Heart left ventricle (tissue), 13 donors: ENCODE data around the gene PAIP2B.

ENCODE experiments used
- CTCF ChIP-seq, 12 donors: fragments of 200-600 bp; sonication (generic) in 4 of 12; IDR thresholded peaks; one replicate each; pipeline versions ENCODE4 v1.5.0 to v1.8.0; 2018 to 2022; ENCODE audit warnings: antibody characterized with exemption in 12 of 12, mild to moderate bottlenecking in 5 of 12
- POLR2A ChIP-seq, 2 donors: fragments of 450-650 bp; IDR thresholded peaks; one replicate each; pipeline ENCODE4 v1.6.1; 2017; ENCODE audit warnings: antibody characterized with exemption in 2 of 2, mild to moderate bottlenecking in 2 of 2, moderate library complexity in 2 of 2
- donor health status: ischemic (EF 13 %, LVEDD 7.1; RV severe dilation, severe dysfunction).
- donor health status: DM: no; HTN: yes; CAD: no.
- donor health status: DM: no; HTN: no; CAD: no.
- donor health status: ischemic (EF 25% LVEDD 6.9; RV normal size, moderate dysfunction).
- donor health status: ischemic (EF 25% LVEDD 5.7; RV mildly dilated, moderate dysfunction).
- donor health status: ischemic (EF 35%, LVEDD 5.7; RV mildly dilated, moderate dysfunction).
- donor health status: nonischemic (EF 11% LVEDD 7.7; RV severe dilation, severe dysfunction).
- donor health status: DM: yes; HTN: yes; CAD: no.
- donor health status: PGD.
- donor health status: ischemic (EF 29% LVEDD 5.4; RV normal size, mild dysfunction).
- donor health status: nonischemic (EF 23%, LVEDD 6.1; RV moderate dilation, normal function).

GRCh38 chr2:71181316-71181715 is 45.6 kb downstream of the PAIP2B start:
- TF ChIP-seq CTCF (IDR thresholded peaks at IDR 0.05) (no peak), POLR2A (IDR thresholded peaks at IDR 0.05) (no peak)
